ENCODE results near the gene TBC1D32.
"Not testable (repeated sequence)": the region's sequence is repeated elsewhere in the genome, so short reads cannot be mapped to it uniquely, and the experiment has no call there.

TBC1D32 gene

DNA sequence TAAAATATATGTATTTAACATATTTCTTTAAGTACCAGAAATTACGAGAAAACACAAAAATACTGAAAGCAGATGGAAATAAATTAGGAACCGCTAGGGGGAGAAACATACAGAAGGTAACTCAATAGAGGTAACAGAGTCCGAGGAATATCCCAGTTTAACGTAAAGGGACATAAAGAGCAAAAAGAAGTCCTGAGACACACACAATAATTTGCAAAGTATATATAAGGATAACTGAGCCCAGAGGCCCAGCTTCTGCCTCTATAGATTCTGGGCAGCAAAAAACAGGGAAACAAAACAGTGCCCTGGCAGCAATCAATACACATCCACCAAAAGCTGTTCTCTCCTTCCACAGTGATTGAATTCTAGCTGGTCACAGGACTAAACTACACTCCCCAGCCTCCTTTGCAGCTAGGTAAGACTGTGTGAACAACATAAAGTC, 15.1 kb downstream of the TBC1D32 start:
- DNase-seq: no peak

DNA sequence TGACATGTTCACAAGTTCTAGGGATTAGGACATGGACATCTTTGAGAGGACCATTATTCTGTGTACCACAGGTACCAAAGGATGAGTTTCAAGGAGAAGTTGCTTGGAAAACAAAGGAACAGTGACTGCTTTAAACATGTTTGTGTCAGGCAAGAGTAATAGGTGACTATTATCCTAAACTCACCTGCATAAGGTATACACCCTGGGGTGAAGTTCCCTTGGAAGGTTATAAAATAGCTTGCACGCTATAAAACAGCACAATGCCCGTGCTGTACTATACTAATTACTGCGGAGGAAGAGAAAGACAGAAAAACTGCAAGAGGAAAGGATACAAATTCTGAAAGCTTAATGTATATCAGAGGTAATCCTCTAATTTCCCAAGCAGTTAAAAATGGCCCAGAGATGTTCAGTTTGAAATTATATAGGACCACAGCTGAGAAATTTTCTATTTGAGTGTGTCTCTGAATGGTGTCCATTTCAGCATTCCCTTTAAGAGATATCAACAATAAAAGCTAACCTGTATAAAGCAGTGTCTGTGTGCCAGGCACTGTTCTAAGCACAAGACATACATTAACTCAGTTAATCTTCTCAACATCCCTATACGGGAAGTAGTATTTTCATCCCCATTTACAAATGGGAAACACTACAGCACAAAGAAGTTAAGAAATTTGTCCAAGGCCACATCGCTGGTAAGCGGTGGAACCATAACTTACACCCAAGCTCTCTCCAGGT, 19.7 kb downstream of the TBC1D32 start:
- DNase-seq: no peak

DNA sequence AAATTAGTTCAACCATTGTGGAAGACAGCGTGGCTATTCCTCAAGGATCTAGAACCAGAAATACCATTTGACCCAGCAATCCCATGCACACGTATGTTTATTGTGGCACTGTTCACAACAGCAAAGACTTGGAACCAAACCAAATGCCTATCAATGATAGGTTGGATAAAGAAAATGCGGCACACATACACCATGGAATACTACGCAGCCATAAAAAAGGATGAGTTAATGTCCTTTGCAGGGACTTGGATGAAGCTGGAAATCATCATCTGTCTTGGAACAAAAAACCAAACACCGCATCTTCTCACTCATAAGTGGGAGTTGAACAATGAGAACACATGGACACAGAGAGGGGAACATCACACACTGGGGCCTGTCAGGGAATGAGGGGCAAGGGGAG, 22.5 kb downstream of the TBC1D32 start:
- DNase-seq: not testable (repeated sequence)

GRCh38 chr6:121310495-121310894, 23.8 kb downstream of the TBC1D32 start:
- DNase-seq: no peak

DNA sequence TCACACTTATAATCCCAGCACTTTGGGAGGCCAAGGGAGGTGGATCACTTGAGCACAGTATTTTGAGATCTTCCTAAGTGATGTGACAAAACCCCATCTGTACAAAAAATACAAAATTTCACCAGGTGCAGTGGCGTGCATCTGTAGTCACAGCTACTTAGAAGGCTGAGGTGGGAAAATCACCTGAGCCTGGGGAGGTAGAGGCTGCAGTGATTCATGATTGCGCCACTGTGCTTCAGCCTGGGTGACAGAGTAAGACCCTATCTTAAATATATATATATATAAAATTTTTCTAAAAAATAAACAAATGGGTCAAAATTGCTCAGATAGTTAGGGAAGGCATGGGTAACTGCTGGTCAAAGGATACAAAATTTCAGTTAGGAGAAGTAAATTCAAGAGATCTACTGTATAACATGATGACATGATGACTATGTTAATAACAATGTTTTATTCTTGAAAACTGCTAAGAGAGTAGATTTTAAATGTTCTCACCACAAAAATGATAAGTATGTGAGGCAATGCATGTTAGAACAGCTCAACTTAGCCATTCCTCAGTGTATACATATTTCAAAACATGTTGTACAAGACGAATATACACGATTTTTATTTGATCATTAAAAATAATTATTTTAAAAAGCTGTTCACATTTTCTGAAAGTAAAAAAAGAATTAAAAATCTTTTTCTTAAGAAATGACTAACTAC, 24.4 kb downstream of the TBC1D32 start:
- DNase-seq: no peak

- DNase-seq: peak; percentile 19
Observed at GRCh38 chr6:121305957-121306607, 28.2 kb downstream of the TBC1D32 start.

- no peak for DNase-seq
Observed at GRCh38 chr6:121302882-121303281, 31.4 kb downstream of the TBC1D32 start.

DNA sequence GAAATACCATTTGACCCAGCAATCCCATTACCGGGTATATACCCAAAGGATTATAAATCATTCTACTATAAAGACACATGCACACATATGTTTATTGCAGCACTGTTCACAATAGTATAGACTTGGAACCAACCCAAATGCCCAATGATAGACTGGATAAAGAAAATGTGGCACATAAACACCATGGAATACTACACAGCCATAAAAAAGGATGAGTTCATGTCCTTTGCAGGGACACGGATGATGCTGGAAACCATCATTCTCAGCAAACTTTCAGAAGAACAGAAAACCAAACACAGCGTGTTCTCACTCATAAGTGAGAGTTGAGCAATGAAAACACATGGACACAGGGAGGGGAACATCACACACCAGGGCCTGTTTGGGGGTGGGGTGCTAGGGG, 33.1 kb downstream of the TBC1D32 start:
- DNase-seq: not testable (repeated sequence)

- no peak for DNase-seq
Observed at GRCh38 chr6:121297694-121298093, 36.6 kb downstream of the TBC1D32 start.

DNA sequence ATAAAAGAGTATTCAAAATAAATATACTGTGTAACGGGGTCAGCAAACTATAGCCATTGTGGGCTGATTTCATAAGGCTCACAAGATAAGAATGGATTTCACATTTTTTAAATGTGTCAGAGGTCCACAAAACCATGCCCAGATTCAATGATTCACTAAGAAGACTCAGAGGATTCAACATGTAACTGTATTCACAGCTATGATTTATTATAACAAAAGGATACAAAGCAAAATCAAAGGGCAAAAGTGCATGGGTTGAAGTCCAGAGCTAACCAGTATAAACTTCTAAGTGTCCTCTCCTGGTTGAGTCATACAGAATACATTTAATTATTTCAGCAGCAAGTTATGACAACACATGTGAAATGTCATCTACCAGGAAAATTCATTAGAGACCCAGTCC, 49.2 kb downstream of the TBC1D32 start:
- no peak for DNase-seq

- no peak for DNase-seq
Observed at GRCh38 chr6:121274666-121275295, 59.5 kb downstream of the TBC1D32 start.

GRCh38 chr6:121263742-121264141, 70.5 kb downstream of the TBC1D32 start:
- no peak for DNase-seq

GRCh38 chr6:121260651-121261102, 73.6 kb downstream of the TBC1D32 start:
- DNase-seq: no peak

DNA sequence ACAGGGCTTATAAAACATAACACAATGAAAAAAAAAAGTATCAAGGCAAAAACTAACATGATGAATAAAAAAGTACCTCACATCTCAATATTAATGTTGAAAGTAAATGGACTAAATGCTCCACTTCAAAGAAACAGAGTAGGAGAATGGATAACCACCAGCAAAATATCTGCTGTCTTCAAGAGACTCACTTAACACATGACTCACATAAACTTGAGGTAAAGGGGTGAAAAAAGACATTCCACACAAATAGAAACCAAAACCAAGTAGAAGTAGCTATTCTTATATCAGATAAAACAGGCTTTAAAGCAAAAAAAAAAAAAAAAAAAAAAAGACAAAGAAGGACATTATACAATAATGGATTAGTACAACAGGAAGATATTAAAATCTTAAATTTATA, 86.9 kb downstream of the TBC1D32 start:
- no peak for DNase-seq

GRCh38 chr6:121242386-121242785, 91.9 kb downstream of the TBC1D32 start:
- DNase-seq: no peak

GRCh38 chr6:121237859-121238258, 96.4 kb downstream of the TBC1D32 start:
- no peak for DNase-seq

GRCh38 chr6:121236984-121237383, 97.3 kb downstream of the TBC1D32 start:
- DNase-seq: no peak

DNA sequence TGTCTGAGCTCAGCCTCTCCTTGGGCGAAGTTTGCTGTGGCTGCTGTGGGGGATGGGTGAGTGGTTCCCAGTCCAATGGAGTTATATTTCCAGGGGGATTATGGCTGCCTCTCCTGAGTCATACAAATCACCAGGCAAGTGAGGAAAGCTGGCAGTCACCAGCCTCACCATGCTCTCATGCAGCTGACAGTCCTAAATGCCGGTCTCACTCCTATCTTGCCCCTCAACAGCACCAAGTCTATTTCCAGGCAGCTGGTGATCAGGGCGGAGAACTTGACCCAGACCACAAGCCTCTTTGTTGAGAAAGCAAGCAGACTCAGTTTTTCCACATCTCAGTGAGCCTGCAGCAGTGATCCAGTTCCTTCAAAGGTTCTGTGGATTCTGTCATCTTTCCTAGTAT, 98.9 kb downstream of the TBC1D32 start:
- DNase-seq: no peak

DNA sequence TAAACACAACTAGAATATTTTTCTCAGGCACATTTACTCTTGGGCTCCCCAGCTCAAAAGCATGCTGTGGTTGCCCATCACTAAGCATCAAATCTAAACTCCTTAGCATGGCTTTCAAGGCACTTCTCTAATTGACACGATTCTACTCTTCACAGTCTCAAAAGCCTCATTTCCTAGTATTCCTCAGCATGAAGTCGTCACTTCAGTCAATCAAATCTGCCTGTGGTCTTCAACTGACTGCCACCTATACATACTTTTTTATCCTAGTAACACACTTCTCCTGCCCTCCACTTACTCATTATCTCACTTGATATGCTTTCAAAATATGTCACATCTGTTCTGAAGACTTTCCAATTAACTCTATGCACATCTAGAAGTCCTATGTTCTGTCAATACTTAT, 110.3 kb downstream of the TBC1D32 start:
- no peak for DNase-seq

- no peak for DNase-seq
Observed at GRCh38 chr6:121223212-121223611, 111.1 kb downstream of the TBC1D32 start.

- no peak for DNase-seq
Observed at GRCh38 chr6:121222656-121223055, 111.6 kb downstream of the TBC1D32 start.

GRCh38 chr6:121216928-121217327, 117.4 kb downstream of the TBC1D32 start:
- DNase-seq: no peak

DNA sequence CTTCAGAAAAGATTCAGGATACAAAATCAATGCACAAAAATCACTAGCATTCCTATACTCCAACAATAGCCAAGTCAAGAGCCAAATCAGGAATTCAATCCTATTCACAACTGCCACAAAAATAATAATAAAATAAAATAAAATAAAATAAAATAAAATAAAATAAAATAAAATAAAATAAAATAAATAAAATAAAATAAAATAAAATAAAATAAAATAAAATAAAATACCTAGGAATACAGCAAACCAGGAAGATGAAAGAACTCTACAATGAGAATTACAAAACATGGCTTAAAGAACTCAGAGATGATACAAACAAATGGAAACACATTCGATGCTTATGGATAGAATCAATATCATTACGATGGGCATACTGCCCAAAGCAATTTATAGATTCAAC, 120.9 kb downstream of the TBC1D32 start:
- not testable (repeated sequence) for DNase-seq

All from CD4-positive, alpha-beta T cell treated with Interleukin-4 for 4 hours (primary cell).